ENCODE data around the gene SYCE1L. TPM values are rescaled to one million over a fixed set of nuclear protein-coding genes. Genes with fewer than 3 reads are reported as not detected.

Gene SYCE1L
- total and polyA plus RNA-seq, 9 of the 15 experiments (the other 6 are each of a cell fraction or from before 2014, with no cell fraction given), result 0.54 to 2.7 (median 1.1) TPM; not detected in 5

- H3K4me1 ChIP-seq (replicated peaks in 1 of 2; ENCODE audit: control insufficient read depth in 2 of 2, insufficient read depth in 2 of 2, low read length in 2 of 2), result no peaks in the 10 kb centered on the region
- no peaks in the 10 kb centered on the region for H3K9me3 ChIP-seq (replicated peaks; ENCODE audit: control insufficient read depth, insufficient read depth, low read depth, low read length)
- H3K9me1 ChIP-seq (ENCODE audit: control insufficient read depth, insufficient read depth, low read length), result no peaks in the 10 kb centered on the region
- TF ChIP-seq FOXK2 (conservative IDR thresholded peaks at IDR 0.05 in 1 of 2, IDR thresholded peaks at IDR 0.05 in 1 of 2; ENCODE audit: low read depth in 2 of 2), result no peak
- TF ChIP-seq ZNF609 (CRISPR knock-in tag; IDR thresholded peaks at IDR 0.05; ENCODE audit: borderline replicate concordance), result no peak
- TF ChIP-seq ZNF277 (CRISPR knock-in tag; IDR thresholded peaks at IDR 0.05; ENCODE audit: borderline replicate concordance), result no peak
- TF ChIP-seq FOXJ3 (CRISPR knock-in tag; IDR thresholded peaks at IDR 0.05), result no peak
- no peak for TF ChIP-seq U2AF2 (optimal IDR thresholded peaks at IDR 0.05; ENCODE audit: low read depth, low read length)
- no peak for TF ChIP-seq CBX5 (IDR thresholded peaks at IDR 0.05; ENCODE audit: borderline replicate concordance, low read depth)
- no peak for TF ChIP-seq NR0B1 (IDR thresholded peaks at IDR 0.05; ENCODE audit: partially characterized antibody)
- TF ChIP-seq GATAD2B (IDR thresholded peaks at IDR 0.05; ENCODE audit: borderline replicate concordance), result no peak
- no TSS peak for BruUV-seq (replicated peaks)
- intact Hi-C loops (cut with micrococcal nuclease), result no loop called here
- 2% methylated on average over 3 of the region's 3 CpGs for whole genome bisulfite sequencing (ENCODE audit: insufficient coverage, low coverage, missing lambda C conversion rate)
- no peak overlapping the region for H3K9ac ChIP-seq (ENCODE audit: insufficient read depth in 1 of 2, low read depth in 2 of 2, low read length in 2 of 2)
- H3K4me3 ChIP-seq, result no peak overlapping the region
- no peaks in the 10 kb centered on the region; a peak in 2 of 5 replicates for H3K27me3 ChIP-seq (ENCODE audit: control insufficient read depth in 2 of 2, insufficient read depth in 2 of 2, low read length in 2 of 2)
- no peak for DNase-seq (ENCODE audit: extremely low read depth in 1 of 4, low spot score in 3 of 4)
- no peaks in the 10 kb centered on the region for H3K79me2 ChIP-seq (ENCODE audit: control insufficient read depth, insufficient read depth, low read length)
- CTCF ChIA-PET (ENCODE audit: low intra/inter-chr PET ratio), result no interaction called here
- in situ Hi-C loops (cut with MboI), result no loop called here
- H4K20me1 ChIP-seq (replicated peaks; ENCODE audit: control insufficient read depth, insufficient read depth, low read length), result no peaks in the 10 kb centered on the region
- POLR2A ChIA-PET, result no interaction called here
- no peak overlapping the region for H3K4me2 ChIP-seq (ENCODE audit: insufficient read depth, low read length)
- no peak overlapping the region for H2AFZ ChIP-seq (ENCODE audit: low read depth, low read length)
- H3K36me3 ChIP-seq (ENCODE audit: control insufficient read depth, insufficient read depth, low read length), result no peaks in the 10 kb centered on the region
- H3K27ac ChIP-seq (ENCODE audit: extremely low read depth, low read depth, low read length), result no peak overlapping the region
- no peak for ATAC-seq
- no peak for FAIRE-seq
Observed at GRCh38 chr16:77219437-77219836, 20.2 kb downstream of the SYCE1L start.

Data from K562 (cell line).